DOHH2 (cell line): ENCODE results near the gene CCL23.

Source experiments
- H3F3A ChIP-seq: fragments of 200-600 bp; sonication (generic), shearing (Covaris generic); 2 replicates; pipeline ENCODE4 v1.6.0; 2016; ENCODE audit warnings: antibody characterized with exemption, mild to moderate bottlenecking; ENCODE audit not compliant: control insufficient read depth, insufficient read depth
- H3K27ac ChIP-seq: fragments of 200-600 bp; sonication (generic); 2 replicates; pipeline ENCODE4 v1.5.1; 2014; ENCODE audit warnings: low read depth, mild to moderate bottlenecking, low read length, moderate library complexity
- H3K27me3 ChIP-seq: fragments of 200-600 bp; sonication (generic); 2 replicates; pipeline ENCODE4 v1.6.1; 2014; ENCODE audit warnings: mild to moderate bottlenecking, low read length, mixed read lengths; ENCODE audit not compliant: control insufficient read depth
- H3K36me3 ChIP-seq: fragments of 200-600 bp; sonication (generic); 2 replicates; pipeline ENCODE4 v1.6.1; 2014; ENCODE audit warnings: mild to moderate bottlenecking, low read length, moderate library complexity, mixed read lengths; ENCODE audit not compliant: control insufficient read depth
- H3K4me1 ChIP-seq: fragments of 200-600 bp; sonication (generic); 2 replicates; pipeline ENCODE4 v1.6.1; 2014; ENCODE audit warnings: mild to moderate bottlenecking, low read length, mixed read lengths; ENCODE audit not compliant: control insufficient read depth
- H3K4me2 ChIP-seq: fragments of 200-600 bp; sonication (generic); 2 replicates; pipeline ENCODE4 v1.6.0; 2014; ENCODE audit warnings: mild to moderate bottlenecking, low read length, moderate library complexity
- H3K4me3 ChIP-seq: fragments of 200-600 bp; sonication (generic); 2 replicates; pipeline ENCODE4 v1.5.1; 2014; ENCODE audit warnings: mild to moderate bottlenecking, low read length, mixed read lengths
- H3K79me2 ChIP-seq: fragments of 200-600 bp; sonication (generic); 2 replicates; pipeline ENCODE4 v1.6.1; 2014; ENCODE audit warnings: mild to moderate bottlenecking, low read length, mixed read lengths; ENCODE audit not compliant: control insufficient read depth
- H3K9me2 ChIP-seq: fragments of 200-600 bp; sonication (generic); replicated peaks from 2 replicates; pipeline ENCODE4 v1.6.1; 2014; ENCODE audit warnings: mild to moderate bottlenecking, low read length, mixed read lengths; ENCODE audit not compliant: control insufficient read depth
- H3K9me3 ChIP-seq: fragments of 200-600 bp; sonication (generic); 2 replicates; pipeline ENCODE4 v1.6.1; 2014; ENCODE audit warnings: antibody characterized with exemption, low read length, mixed read lengths; ENCODE audit not compliant: control insufficient read depth, insufficient read depth
- H4K20me1 ChIP-seq: fragments of 200-600 bp; sonication (generic); 2 replicates; pipeline ENCODE4 v1.6.0; 2014; ENCODE audit warnings: low read depth, mild to moderate bottlenecking, antibody characterized with exemption, low read length, moderate library complexity; ENCODE audit not compliant: control insufficient read depth, insufficient read depth
- CTCF ChIP-seq: fragments of 200-600 bp; sonication (generic); IDR thresholded peaks from one replicate; pipeline ENCODE4 v1.5.1; 2014; ENCODE audit warnings: antibody characterized with exemption, mild to moderate bottlenecking, low read depth, low read length; ENCODE audit not compliant: poor library complexity, severe bottlenecking
- EZH2phosphoT487 ChIP-seq: fragments of 200-600 bp; sonication (generic); IDR thresholded peaks from 2 replicates; pipeline ENCODE4 v1.6.1; 2017; ENCODE audit warnings: borderline replicate concordance, mild to moderate bottlenecking, antibody characterized with exemption, low read length, moderate library complexity, mixed read lengths

CCL23 gene

GRCh38 chr17:35981246-35981645 lies 36.5 kb downstream of the CCL23 start, which contains the start of gene CCL16:
Gene CCL16 (minus strand): TSS chr17:35981497. CDS start chr17:35981420, 77 bp downstream.
- TF ChIP-seq EZH2phosphoT487 (no peak), CTCF (no peak)
- peaks cover 10% of the 10 kb centered on the region; the same call in 1 of the 2 replicates for H3K27me3 ChIP-seq
- H3K27ac ChIP-seq = no peak within 1 kb of the TSS
- H3K9me2 ChIP-seq = no peaks in the 10 kb centered on the region
- H3K4me2 ChIP-seq = no peak within 1 kb of the TSS
- H3K4me1 ChIP-seq = no peaks in the 10 kb centered on the region
- no peaks in the 10 kb centered on the region for H3F3A ChIP-seq
- H3K4me3 ChIP-seq = no peak within 1 kb of the TSS
- H3K79me2 ChIP-seq = no peaks in the 10 kb centered on the region
- H4K20me1 ChIP-seq = no peaks in the 10 kb centered on the region
- no peaks in the 10 kb centered on the region for H3K36me3 ChIP-seq
- no peaks in the 10 kb centered on the region for H3K9me3 ChIP-seq

GRCh38 chr17:35978346-35978745 lies 39.4 kb downstream of the CCL23 start:
- Histone ChIP-seq H3K9me2 (no peaks in the 10 kb centered on the region), H4K20me1 (no peaks in the 10 kb centered on the region), H3K79me2 (no peaks in the 10 kb centered on the region), H3K9me3 (no peaks in the 10 kb centered on the region), H3K4me3 (no peak overlapping the region), H3K4me2 (no peak overlapping the region), H3K36me3 (no peaks in the 10 kb centered on the region), H3K27ac (no peak overlapping the region), H3K4me1 (no peaks in the 10 kb centered on the region), H3K27me3 (peaks cover 10% of the 10 kb centered on the region; the same call in 1 of the 2 replicates), H3F3A (no peaks in the 10 kb centered on the region)
- TF ChIP-seq CTCF (no peak), EZH2phosphoT487 (no peak)

GRCh38 chr17:35977509-35977908 lies 40.3 kb downstream of the CCL23 start:
- TF ChIP-seq EZH2phosphoT487 = no peak
- no peak for TF ChIP-seq CTCF

More at GRCh38 chr17:35977509-35977908, 40.3 kb downstream of the CCL23 start:
- no peaks in the 10 kb centered on the region for H3K36me3 ChIP-seq
- peaks cover 10% of the 10 kb centered on the region; the same call in 1 of the 2 replicates for H3K27me3 ChIP-seq
- no peaks in the 10 kb centered on the region for H3K9me2 ChIP-seq
- H3K4me2 ChIP-seq = no peak overlapping the region
- H3K79me2 ChIP-seq = no peaks in the 10 kb centered on the region
- H3F3A ChIP-seq = no peaks in the 10 kb centered on the region
- H3K4me3 ChIP-seq = no peak overlapping the region
- H3K9me3 ChIP-seq = no peaks in the 10 kb centered on the region
- no peaks in the 10 kb centered on the region for H3K4me1 ChIP-seq
- H4K20me1 ChIP-seq = no peaks in the 10 kb centered on the region
- H3K27ac ChIP-seq = no peak overlapping the region
